HG02870 (cell line): ENCODE results near the gene APOBEC3F.
"Not testable (repeated sequence)": the region's sequence is repeated elsewhere in the genome, so short reads cannot be mapped to it uniquely, and the experiment has no call there.

Experiments
- ATAC-seq: cut with Tn5 transposase; IDR thresholded peaks from one replicate; pipeline ENCODE4 v1.9.1; 2021; ENCODE audit warnings: mild to moderate bottlenecking, moderate library complexity; ENCODE audit not compliant: unreplicated experiment

APOBEC3F gene

GRCh38 chr22:39040538-39041296 is at the start of gene APOBEC3F:
Gene APOBEC3F, plus strand, starts transcription at chr22:39040864. Its CDS starts 97 bp downstream, at chr22:39040961.
- ATAC-seq, result peak; percentile 79

GRCh38 chr22:38992871-38993371 is 47.7 kb upstream of the APOBEC3F start:
- not testable (repeated sequence) for ATAC-seq

GRCh38 chr22:38996105-38996504 is 44.6 kb upstream of the APOBEC3F start:
- ATAC-seq, result no peak

- no peak for ATAC-seq
These were observed 43.1 kb upstream of the APOBEC3F start for GRCh38 chr22:38997518-38997917.

GRCh38 chr22:39003165-39003638 is 37.5 kb upstream of the APOBEC3F start:
- ATAC-seq, result no peak

GRCh38 chr22:39007177-39007576 is 33.5 kb upstream of the APOBEC3F start:
- no peak for ATAC-seq

GRCh38 chr22:39008271-39008850 is 32.3 kb upstream of the APOBEC3F start:
- not testable (repeated sequence) for ATAC-seq

- ATAC-seq, result no peak
These were observed 29.7 kb upstream of the APOBEC3F start for GRCh38 chr22:39010946-39011345.

GRCh38 chr22:39012533-39013511 is 27.8 kb upstream of the APOBEC3F start:
- ATAC-seq, result no peak

- ATAC-seq, result not testable (repeated sequence)
These were observed 27.1 kb upstream of the APOBEC3F start for GRCh38 chr22:39013561-39013941.

- ATAC-seq, result peak; percentile 81
These were observed 26.5 kb upstream of the APOBEC3F start, which contains the start of gene APOBEC3C for GRCh38 chr22:39013942-39014722. Gene APOBEC3C, plus strand, starts transcription at chr22:39014257. Its CDS starts 106 bp downstream, at chr22:39014363.

GRCh38 chr22:39014723-39015121 is 25.9 kb upstream of the APOBEC3F start:
- ATAC-seq, result not testable (repeated sequence)

- no peak for ATAC-seq
These were observed 24.1 kb upstream of the APOBEC3F start for GRCh38 chr22:39016592-39016991.

- ATAC-seq, result no peak
These were observed 22.9 kb upstream of the APOBEC3F start for GRCh38 chr22:39017596-39018365.

GRCh38 chr22:39020021-39020651 is 20.5 kb upstream of the APOBEC3F start:
- ATAC-seq, result not testable (repeated sequence)

GRCh38 chr22:39021552-39022250 is 19.0 kb upstream of the APOBEC3F start:
- no peak for ATAC-seq

GRCh38 chr22:39024519-39025308 is 15.9 kb upstream of the APOBEC3F start:
- ATAC-seq, result no peak
